Fibroblast of skin of left biceps (primary cell): ENCODE data around the gene ITGAD.

Source experiments
- DNase-seq, 2 experiments: peaks; one replicate each; pipeline ENCODE4 v3.0.0-alpha.2; 2013; ENCODE audit warnings: low read depth in 2 of 2

The ITGAD gene

DNA sequence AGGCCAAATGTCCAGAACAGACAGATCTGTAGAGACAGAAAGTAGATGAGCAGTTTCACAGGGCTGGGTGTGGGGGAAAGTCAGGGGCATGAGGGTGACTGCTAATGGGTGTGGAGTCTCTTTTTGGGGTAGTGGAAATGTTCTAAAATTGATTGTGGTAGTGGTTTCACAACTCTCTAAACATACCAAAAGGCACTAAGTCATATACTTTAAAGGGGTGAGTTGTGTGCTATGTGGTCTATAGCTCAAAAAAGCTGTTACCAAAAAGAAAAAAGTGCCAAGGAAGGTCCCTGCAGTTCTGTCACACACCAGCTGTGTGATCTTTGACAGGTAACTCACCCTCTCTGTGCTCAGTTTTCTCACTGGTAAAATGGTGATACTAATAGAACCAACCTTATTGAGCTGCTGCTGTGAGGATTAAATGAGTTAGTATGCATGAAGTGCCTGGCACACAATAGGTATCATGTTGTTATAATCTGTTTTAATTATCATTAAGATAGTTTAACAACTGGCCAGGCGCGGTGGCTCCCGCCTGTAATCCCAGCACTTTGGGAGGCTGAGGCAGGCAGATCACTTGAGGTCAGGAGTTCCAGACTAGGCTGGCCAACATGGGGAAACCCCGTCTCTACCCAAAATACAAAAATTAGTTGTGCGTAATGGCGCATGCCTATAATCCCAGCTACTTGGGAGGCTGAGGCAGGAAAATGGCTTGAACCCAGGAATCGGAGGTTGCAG is 27.8 kb upstream of the ITGAD start:
- no peak for DNase-seq

- no peak for DNase-seq
Measured at GRCh38 chr16:31367853-31368252, 25.3 kb upstream of the ITGAD start.

DNA sequence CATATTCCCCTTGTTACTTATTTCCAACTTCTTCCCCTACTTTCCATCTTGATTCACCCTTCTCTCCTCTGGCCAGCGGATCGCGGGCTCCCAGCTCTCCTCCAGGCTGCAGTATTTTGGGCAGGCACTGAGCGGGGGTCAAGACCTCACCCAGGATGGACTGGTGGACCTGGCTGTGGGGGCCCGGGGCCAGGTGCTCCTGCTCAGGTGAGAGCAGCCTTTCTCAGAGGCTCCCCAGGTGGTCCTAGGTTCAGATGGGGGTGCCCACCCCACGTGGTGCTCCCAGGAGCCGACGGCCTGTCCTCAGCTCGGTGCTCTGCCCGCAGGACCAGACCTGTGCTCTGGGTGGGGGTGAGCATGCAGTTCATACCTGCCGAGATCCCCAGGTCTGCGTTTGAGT is 22.1 kb upstream of the ITGAD start:
- no peak for DNase-seq

DNA sequence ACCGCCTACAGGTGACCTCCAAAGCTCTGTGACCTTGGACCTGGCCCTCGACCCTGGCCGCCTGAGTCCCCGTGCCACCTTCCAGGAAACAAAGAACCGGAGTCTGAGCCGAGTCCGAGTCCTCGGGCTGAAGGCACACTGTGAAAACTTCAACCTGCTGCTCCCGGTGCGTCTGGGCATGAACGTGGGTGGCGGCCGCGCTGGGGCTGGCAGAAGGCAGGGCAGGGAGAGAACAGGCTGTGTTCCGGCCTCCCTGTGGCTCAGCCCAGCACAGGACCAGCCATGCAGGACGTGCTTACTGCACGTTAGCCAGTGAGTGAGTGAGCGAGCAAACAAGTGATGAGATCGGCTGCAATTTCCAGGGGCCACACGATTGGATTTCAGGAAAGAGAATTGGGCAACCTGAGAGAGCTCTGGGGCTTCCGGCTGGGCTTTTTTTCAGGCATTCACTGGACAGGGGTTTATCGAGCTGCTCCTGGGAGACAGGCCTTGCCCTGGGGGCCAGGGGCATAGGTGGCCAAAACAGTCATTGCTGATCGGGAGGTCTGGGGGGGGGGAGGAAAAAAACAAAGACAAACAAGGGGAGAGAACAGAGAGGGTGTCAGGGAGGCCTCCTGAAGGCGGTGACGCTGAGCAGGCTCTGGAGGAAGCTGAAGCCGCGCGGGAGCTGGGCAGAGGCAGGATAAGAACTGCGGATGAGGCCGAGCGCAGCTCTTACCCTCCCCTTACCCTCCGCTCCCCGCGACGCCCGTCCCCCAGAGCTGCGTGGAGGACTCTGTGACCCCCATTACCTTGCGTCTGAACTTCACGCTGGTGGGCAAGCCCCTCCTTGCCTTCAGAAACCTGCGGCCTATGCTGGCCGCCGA is 21.3 kb upstream of the ITGAD start:
- no peak for DNase-seq

- DNase-seq, result no peak
Measured at GRCh38 chr16:31373235-31373634, 19.9 kb upstream of the ITGAD start.

DNA sequence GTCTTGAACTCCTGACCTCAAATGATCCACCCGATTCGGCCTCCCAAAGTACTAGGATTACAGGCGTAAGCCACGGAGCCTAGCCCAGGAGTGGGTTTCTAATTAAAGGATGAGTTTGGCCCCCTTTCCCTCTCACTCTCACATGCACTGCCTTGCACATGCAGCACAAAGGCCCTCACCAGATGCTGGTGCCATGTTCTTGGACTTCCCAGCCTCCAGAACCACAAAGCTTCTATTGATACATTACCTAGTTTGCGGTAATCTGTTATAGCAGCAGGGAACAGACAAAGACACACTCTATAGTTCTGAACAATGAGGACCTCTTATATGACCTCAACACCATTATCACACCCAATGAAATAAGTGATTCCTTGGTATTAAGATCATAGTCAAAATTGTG is 17.9 kb upstream of the ITGAD start:
- DNase-seq, result no peak

DNA sequence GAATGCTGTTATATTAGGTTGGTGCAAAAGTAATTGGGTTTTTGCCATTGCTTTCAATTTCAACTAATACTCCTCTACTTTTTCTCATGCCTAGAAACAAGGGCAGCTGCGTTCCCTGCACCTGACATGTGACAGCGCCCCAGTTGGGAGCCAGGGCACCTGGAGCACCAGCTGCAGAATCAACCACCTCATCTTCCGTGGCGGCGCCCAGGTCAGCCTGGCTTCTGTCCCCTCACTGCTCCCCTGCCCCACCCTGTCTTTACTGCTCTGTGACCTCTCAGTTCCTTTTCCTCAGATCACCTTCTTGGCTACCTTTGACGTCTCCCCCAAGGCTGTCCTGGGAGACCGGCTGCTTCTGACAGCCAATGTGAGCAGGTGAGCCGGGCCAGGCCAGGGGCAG is 16.4 kb upstream of the ITGAD start:
- DNase-seq, result no peak

GRCh38 chr16:31377210-31377903 is 15.8 kb upstream of the ITGAD start:
- no peak for DNase-seq

DNA sequence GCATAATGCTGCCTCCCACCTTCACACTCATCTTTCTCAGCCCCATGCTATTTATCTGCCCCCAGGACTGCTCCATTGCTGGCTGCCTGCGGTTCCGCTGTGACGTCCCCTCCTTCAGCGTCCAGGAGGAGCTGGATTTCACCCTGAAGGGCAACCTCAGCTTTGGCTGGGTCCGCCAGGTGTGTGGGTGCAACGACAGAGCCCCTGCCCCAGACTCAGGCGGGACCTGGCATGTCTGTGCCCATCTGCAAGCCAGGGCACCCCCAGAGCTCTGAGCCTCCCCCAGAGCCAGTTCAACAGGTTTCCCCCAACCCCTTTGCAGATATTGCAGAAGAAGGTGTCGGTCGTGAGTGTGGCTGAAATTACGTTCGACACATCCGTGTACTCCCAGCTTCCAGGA is 12.9 kb upstream of the ITGAD start:
- no peak for DNase-seq

GRCh38 chr16:31382485-31383161 is 10.5 kb upstream of the ITGAD start:
- no peak for DNase-seq

GRCh38 chr16:31385680-31386079 is 7.5 kb upstream of the ITGAD start:
- DNase-seq, result no peak

DNA sequence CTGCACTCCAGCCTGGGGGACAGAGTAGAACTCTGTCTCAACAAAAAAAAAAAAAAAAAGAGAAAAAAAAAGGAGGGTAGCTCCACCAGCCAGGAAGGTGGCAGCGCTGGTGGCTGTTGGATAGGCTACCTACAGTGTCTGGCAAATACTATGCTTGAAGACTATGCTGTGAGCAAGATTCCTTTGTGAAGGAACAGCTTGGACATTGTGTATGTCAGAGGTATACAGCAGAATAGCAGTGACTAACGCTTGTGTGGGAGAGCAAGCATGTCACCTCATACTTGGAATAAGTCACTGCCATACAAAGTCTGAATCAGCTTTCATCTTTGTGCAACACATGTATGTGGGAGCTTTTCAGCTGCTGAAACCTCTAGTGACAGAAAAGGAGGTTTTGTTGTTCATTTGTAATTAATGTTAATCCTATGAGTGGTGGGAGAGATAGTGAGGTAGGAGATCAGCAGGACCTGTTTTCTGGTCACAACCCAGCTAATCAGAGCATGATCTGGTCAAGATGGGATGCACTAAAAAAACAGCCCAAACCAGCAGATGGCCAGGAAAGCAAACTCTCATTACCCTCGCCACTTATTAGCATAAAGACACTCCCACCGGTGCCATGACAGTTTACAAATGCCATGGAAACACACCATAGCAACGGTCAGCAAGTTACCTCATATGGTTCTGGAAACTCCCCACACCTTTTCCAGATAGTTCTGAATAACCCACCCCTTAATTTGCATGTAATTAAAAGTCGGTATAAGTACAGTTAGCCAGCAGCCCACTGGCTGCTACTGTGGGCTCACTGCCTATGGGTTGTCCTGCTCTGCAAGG is 6.8 kb upstream of the ITGAD start:
- no peak for DNase-seq

DNA sequence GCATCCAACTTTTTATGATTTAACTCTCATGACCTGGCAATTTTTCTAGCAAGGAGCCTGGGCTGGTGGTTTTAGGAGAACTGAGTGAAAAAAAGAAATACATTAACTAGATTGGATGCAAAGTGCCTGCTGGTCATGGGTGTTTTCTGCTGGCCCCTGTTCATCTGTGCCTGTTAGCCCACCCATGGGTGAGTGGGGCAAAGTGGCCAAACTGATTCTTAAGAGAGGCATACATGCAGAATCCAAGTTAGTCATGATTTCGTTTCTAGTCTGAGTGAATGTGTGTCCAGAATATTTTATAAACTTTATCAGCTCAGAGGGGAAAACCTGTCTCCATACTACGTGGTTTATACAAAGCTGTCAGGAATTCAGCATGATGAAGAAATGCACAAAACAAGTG is 4.6 kb upstream of the ITGAD start:
- no peak for DNase-seq

GRCh38 chr16:31390504-31391041 is 2.6 kb upstream of the ITGAD start:
- no peak for DNase-seq

DNA sequence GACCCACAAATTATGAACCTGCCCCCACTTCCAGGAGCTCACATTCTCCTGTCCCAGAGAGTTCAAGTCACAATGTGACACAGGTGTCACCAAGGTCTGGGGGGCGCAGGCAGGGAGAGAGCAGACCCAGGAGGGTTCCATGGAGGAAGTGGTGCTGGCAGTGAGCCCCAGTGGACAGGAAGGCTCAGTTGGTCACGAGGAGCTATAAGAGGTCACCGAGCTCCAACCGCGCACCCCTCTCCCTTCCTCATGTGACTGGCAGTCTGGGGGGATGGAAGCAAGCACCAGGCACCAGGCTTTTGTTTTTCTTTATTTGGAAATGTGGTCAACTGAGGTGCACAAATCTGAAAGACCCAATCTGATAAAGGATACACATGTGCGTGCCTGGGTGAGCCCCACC is 2.5 kb downstream of the ITGAD start:
- no peak for DNase-seq

DNA sequence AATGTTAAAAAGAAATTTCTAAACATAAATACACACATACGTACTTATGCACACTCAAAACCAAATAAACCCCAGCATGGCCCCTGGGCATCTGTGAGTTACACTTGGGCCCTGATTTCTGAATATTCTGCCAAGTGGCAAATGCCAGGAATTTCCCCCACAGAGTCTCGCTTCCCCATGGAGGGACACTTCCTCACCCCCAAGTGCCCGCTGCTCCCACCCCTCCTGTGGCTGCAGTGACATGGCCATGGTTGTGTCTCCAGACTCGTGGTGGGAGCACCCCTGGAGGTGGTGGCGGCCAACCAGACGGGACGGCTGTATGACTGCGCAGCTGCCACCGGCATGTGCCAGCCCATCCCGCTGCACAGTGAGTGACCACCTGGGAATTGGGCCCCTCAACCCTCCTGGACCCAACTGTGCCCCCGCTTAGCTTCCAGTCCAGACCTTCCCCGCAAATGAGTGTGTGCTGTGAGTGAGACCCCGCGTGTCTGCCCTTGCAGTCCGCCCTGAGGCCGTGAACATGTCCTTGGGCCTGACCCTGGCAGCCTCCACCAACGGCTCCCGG is 4.0 kb downstream of the ITGAD start:
- no peak for DNase-seq

- no peak for DNase-seq
Measured at GRCh38 chr16:31397701-31398100, 4.6 kb downstream of the ITGAD start.

- DNase-seq, result no peak
Measured at GRCh38 chr16:31400191-31400590, 7.1 kb downstream of the ITGAD start.

DNA sequence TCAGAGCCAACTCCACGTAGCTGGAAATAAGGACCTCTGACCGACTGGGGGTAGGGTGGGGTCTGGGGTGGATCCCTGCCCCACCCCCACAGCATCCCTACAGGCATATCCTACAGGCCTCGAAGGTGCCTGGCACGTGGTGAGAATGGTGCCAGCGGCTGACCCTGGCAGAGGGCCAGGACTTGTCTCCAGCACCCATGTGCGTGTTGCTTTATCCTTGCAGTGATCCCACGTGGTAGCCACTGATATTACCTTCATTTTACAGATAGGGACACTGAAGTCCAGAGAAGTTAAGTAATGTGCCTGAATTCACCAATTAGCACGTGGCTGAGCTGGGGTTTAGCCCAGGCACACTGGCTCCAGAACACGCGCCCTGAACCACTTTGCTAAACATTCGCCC is 8.3 kb downstream of the ITGAD start:
- no peak for DNase-seq

- no peak for DNase-seq
Measured at GRCh38 chr16:31402687-31403086, 9.6 kb downstream of the ITGAD start.
